CD14-positive monocyte (primary cell): ENCODE measurements around the gene ZNF414. TPM values are rescaled to one million over a fixed set of nuclear protein-coding genes. Genes with fewer than 3 reads are reported as not detected.
"Not testable (repeated sequence)": the region's sequence is repeated elsewhere in the genome, so short reads cannot be mapped to it uniquely, and the experiment has no call there.

Experiments used
- DNase-seq, 3 donors: peaks; one replicate each; pipeline ENCODE4 v3.0.0-alpha.2; 2011 to 2022
- H2AFZ ChIP-seq: 2 replicates; pipeline ENCODE4 v1.6.0; 2012; ENCODE audit warnings: mild to moderate bottlenecking, low read depth, low read length, inconsistent platforms; ENCODE audit not compliant: insufficient read depth, poor library complexity, severe bottlenecking
- H3K27ac ChIP-seq, 2 donors: 1 replicate in 1 of 2; 2 replicates in 1 of 2; pipeline ENCODE4 v1.5.1; 2012 to 2013; ENCODE audit warnings: low read length in 2 of 2, control low read depth in 1 of 2, inconsistent platforms in 1 of 2, low read depth in 1 of 2, mild to moderate bottlenecking in 1 of 2
- H3K27me3 ChIP-seq, 2 donors: one replicate each; pipeline versions ENCODE4 v1.6.0 to v1.6.1; 2011 to 2013; ENCODE audit warnings: low read length in 2 of 2; ENCODE audit not compliant: control insufficient read depth in 2 of 2, insufficient read depth in 2 of 2
- H3K36me3 ChIP-seq, 2 donors: replicated peaks in 1 of 2; 1 replicate in 1 of 2; 2 replicates in 1 of 2; pipeline versions ENCODE4 v1.5.1 to v1.6.1; 2012 to 2013; ENCODE audit warnings: low read length in 2 of 2, control low read depth in 1 of 2, inconsistent platforms in 1 of 2, mild to moderate bottlenecking in 1 of 2; ENCODE audit not compliant: insufficient read depth in 2 of 2, control insufficient read depth in 1 of 2
- H3K4me1 ChIP-seq, 2 donors: 1 replicate in 1 of 2; 2 replicates in 1 of 2; pipeline versions ENCODE4 v1.5.1 to v1.6.1; 2012 to 2013; ENCODE audit warnings: low read length in 2 of 2, control low read depth in 1 of 2, inconsistent platforms in 1 of 2, mild to moderate bottlenecking in 1 of 2, moderate library complexity in 1 of 2; ENCODE audit not compliant: insufficient read depth in 2 of 2, control insufficient read depth in 1 of 2
- H3K4me2 ChIP-seq: replicated peaks from 2 replicates; pipeline ENCODE3; 2012; ENCODE audit warnings: low read length, moderate library complexity, mild to moderate bottlenecking; ENCODE audit not compliant: poor library complexity, severe bottlenecking; ENCODE audit errors: extremely low read depth
- H3K4me3 ChIP-seq, 3 experiments: fragments of 200-600 bp in 1 of 3; sonication (generic) in 1 of 3; replicated peaks in 1 of 3; 1 replicate in 2 of 3; 2 replicates in 1 of 3; pipeline ENCODE4 v1.5.1; 2011 to 2013; ENCODE audit warnings: low read length in 3 of 3, mild to moderate bottlenecking in 3 of 3, control low read depth in 2 of 3, low read depth in 2 of 3, inconsistent platforms in 1 of 3, moderate library complexity in 1 of 3
- H3K79me2 ChIP-seq: 2 replicates; pipeline ENCODE4 v1.6.0; 2012; ENCODE audit warnings: mild to moderate bottlenecking, control low read depth, inconsistent platforms, low read length, moderate library complexity; ENCODE audit not compliant: insufficient read depth
- H3K9ac ChIP-seq: 2 replicates; pipeline ENCODE4 v1.6.0; 2017; ENCODE audit warnings: low read length, mild to moderate bottlenecking; ENCODE audit not compliant: insufficient read depth, poor library complexity, severe bottlenecking
- H3K9me3 ChIP-seq, 2 donors: replicated peaks in 1 of 2; 1 replicate in 1 of 2; 2 replicates in 1 of 2; pipeline versions ENCODE4 v1.5.1 to v1.6.1; 2012 to 2013; ENCODE audit warnings: low read length in 2 of 2, control low read depth in 1 of 2; ENCODE audit not compliant: control insufficient read depth in 1 of 2, insufficient read depth in 1 of 2
- H4K20me1 ChIP-seq: 2 replicates; pipeline ENCODE4 v1.6.0; 2012; ENCODE audit warnings: mild to moderate bottlenecking, low read length, control low read depth, moderate library complexity; ENCODE audit not compliant: insufficient read depth
- H3K27ac Mint-ChIP-seq, 7 donors: one replicate each; pipeline ENCODE4 v1.8.0; 2020; ENCODE audit warnings: mild to moderate bottlenecking in 7 of 7, mixed read lengths in 7 of 7, moderate library complexity in 6 of 7, inconsistent platforms in 2 of 7
- H3K27me3 Mint-ChIP-seq, 3 donors: one replicate each; pipeline ENCODE4 v1.8.0; 2021 to 2022; ENCODE audit warnings: low read depth in 3 of 3, mild to moderate bottlenecking in 3 of 3, mixed read lengths in 3 of 3, moderate library complexity in 3 of 3, inconsistent platforms in 1 of 3
- H3K36me3 Mint-ChIP-seq, 2 donors: one replicate each; pipeline ENCODE4 v1.8.0; 2020; ENCODE audit warnings: mixed read lengths in 2 of 2, inconsistent platforms in 1 of 2, mild to moderate bottlenecking in 1 of 2
- H3K4me1 Mint-ChIP-seq: one replicate; pipeline ENCODE4 v1.8.0; 2020; ENCODE audit warnings: mild to moderate bottlenecking, mixed read lengths
- H3K4me3 Mint-ChIP-seq, 2 donors: one replicate each; pipeline ENCODE4 v1.8.0; 2020; ENCODE audit warnings: mild to moderate bottlenecking in 2 of 2, mixed read lengths in 2 of 2, moderate library complexity in 1 of 2
- H3K9me3 Mint-ChIP-seq, 7 donors: one replicate each; pipeline ENCODE4 v1.8.0; 2020 to 2022; ENCODE audit warnings: mixed read lengths in 7 of 7, mild to moderate bottlenecking in 6 of 7, moderate library complexity in 6 of 7, inconsistent platforms in 2 of 7
- WGBS: methylation state at CpG from one replicate; pipeline ENCODE4 v1.1.5; 2013; ENCODE audit warnings: missing lambda C conversion rate; ENCODE audit not compliant: insufficient coverage; 5-methylcytosine and 5-hydroxymethylcytosine counted together
- intact Hi-C, 2 donors: fragments of 100-400 bp; cut with micrococcal nuclease; formaldehyde crosslinking; loops; one replicate each; pipeline versions ENCODE4 v1.15.0 to v1.15.1; 2023
- polyA plus RNA-seq, 3 donors: library from polyadenylated mRNA; depleted of rRNA in 1 of 3; unstranded in 2 of 3; stranded (reverse) in 1 of 3; fragments of 300-500 nt in 2 of 3; fragments of >200 nt in 1 of 3; fragmentation: Illumina TruSeq in 2 of 3; gene quantifications; 1 replicate in 2 of 3; 2 replicates in 1 of 3; pipeline ENCODE4 v1.2.3, GENCODE V29; 2012 to 2021
- TF ChIP-seq, protein P1 (sequence below): fragments of 200-600 bp; IDR thresholded peaks from one replicate; pipeline ENCODE4 v1.8.0; 2022; ENCODE audit warnings: antibody characterized with exemption, mild to moderate bottlenecking

ZNF414 gene
- polyA plus RNA-seq, 3 donors, result 4.1 to 21.1 (median 4.7) TPM

DNA sequence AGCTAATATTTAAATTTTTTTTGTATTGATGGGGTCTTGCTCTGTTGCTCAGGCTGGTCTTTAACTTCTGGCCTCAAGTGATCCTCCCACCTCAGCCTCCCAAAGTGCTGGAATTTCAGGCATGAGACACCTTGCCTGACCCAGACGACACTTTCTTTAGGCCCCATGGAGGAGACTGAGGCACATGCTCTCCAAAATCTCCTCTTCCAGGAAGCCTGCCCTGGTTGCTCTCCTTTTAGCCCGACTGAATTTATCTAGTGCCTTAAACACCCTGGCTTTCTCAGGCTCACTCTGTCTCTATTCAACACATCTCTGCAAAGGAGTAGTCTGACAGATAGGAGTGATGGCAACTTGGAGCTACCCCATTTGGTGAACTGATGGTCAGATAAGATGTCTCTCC lies 44.4 kb upstream of the ZNF414 start:
- WGBS, result no CpG with 5 or more reads among the region's 2 CpGs
- Histone ChIP-seq H3K79me2 (peaks cover 100% of the 10 kb centered on the region), H3K27me3 (no peaks in the 10 kb centered on the region), H3K9ac (peak overlapping the region; percentile 38), H2AFZ (no peak overlapping the region), H3K4me2 (no peak overlapping the region), H3K36me3 (peaks cover 34 to 76% of the 10 kb centered on the region in 2 donors), H4K20me1 (peaks cover 100% of the 10 kb centered on the region), H3K9me3 (no peaks in the 10 kb centered on the region), H3K4me1 (peaks cover 32 to 50% of the 10 kb centered on the region in 2 donors), H3K4me3 (no peak overlapping the region), H3K27ac (peak overlapping the region; percentile 58 to 80)
- Mint-ChIP-seq H3K27me3 (peaks cover 1 to 2% (median 1%) of the 10 kb centered on the region in 3 donors), H3K4me1 (peaks cover 46% of the 10 kb centered on the region), H3K4me3 (no peak overlapping the region), H3K27ac (peak overlapping the region; percentile 39 to 95 (median 74)), H3K36me3 (peaks cover 52 to 89% of the 10 kb centered on the region in 2 donors), H3K9me3 (no peaks in the 10 kb centered on the region)
- intact Hi-C loops, result no loop called here
- no peak for DNase-seq
- TF ChIP-seq, protein P1, sequence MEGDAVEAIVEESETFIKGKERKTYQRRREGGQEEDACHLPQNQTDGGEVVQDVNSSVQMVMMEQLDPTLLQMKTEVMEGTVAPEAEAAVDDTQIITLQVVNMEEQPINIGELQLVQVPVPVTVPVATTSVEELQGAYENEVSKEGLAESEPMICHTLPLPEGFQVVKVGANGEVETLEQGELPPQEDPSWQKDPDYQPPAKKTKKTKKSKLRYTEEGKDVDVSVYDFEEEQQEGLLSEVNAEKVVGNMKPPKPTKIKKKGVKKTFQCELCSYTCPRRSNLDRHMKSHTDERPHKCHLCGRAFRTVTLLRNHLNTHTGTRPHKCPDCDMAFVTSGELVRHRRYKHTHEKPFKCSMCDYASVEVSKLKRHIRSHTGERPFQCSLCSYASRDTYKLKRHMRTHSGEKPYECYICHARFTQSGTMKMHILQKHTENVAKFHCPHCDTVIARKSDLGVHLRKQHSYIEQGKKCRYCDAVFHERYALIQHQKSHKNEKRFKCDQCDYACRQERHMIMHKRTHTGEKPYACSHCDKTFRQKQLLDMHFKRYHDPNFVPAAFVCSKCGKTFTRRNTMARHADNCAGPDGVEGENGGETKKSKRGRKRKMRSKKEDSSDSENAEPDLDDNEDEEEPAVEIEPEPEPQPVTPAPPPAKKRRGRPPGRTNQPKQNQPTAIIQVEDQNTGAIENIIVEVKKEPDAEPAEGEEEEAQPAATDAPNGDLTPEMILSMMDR, result no peak

DNA sequence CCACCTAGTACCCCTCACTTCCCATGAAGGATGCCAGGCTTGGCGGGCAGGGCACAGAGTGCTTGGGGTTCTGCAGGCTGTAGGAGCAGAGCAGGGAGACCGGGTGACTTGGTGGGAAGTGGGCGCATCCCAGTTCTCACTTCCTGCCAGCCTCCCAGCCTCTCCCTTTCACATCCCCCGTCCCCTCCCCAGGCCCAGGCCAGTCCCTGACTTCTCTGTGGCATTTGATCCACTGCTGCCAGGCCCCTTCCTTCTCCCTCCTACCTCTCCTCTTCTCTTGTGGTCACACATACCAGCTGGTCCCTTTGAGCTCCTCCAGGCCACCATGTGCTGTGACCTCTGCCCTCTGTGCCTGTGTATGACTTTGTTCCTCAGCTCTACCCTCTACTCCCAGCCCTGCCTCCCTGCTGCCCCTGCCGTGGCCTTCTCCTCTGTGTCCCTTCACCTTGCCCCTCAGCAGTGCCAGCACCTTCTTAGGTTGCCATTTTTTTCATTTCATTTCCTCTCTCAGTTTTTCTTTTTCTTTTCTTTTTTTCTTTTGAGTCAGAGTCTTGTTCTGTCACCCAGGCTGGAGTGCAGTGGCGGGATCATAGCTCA lies 43.8 kb upstream of the ZNF414 start:
- Mint-ChIP-seq H3K9me3 (no peaks in the 10 kb centered on the region), H3K4me1 (peaks cover 42% of the 10 kb centered on the region), H3K27me3 (peaks cover 1 to 2% (median 1%) of the 10 kb centered on the region in 3 donors), H3K27ac (peak overlapping the region; percentile 72 to 95 (median 86)), H3K36me3 (peaks cover 54 to 89% of the 10 kb centered on the region in 2 donors), H3K4me3 (peak overlapping the region in 1 of 2 donors; percentile 12)
- Histone ChIP-seq H3K27me3 (no peaks in the 10 kb centered on the region), H3K36me3 (peaks cover 40 to 76% of the 10 kb centered on the region in 2 donors), H3K4me2 (no peak overlapping the region), H3K9ac (peak overlapping the region; percentile 2), H4K20me1 (peaks cover 100% of the 10 kb centered on the region), H3K27ac (peak overlapping the region; percentile 58 to 80), H3K79me2 (peaks cover 100% of the 10 kb centered on the region), H2AFZ (no peak overlapping the region), H3K9me3 (no peaks in the 10 kb centered on the region), H3K4me3 (no peak overlapping the region), H3K4me1 (peaks cover 29 to 44% of the 10 kb centered on the region in 2 donors)
- no peak for DNase-seq
- TF ChIP-seq, protein P1, result no peak
- 45% methylated on average over 2 of the region's 6 CpGs for WGBS
- intact Hi-C loops, result no loop called here

DNA sequence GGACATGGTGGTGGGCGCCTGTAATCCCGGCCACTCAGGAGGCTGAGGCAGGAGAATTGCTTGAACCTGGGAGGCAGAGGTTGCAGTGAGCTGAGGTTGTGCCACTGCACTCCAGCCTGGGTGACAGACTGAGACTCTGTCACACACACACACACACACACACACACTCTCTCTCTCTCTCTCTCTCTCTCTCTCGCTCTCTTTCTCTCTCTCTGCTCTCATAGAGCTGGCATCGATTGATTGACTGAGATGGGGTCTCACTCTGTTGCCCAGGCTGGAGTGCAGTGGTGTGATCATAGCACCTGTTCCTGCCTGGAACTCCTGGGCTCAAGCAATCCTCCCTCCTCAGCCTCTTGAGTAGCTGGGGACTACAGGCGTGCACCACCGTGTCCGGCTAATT lies 39.8 kb upstream of the ZNF414 start:
- Histone ChIP-seq H4K20me1 (peaks cover 99% of the 10 kb centered on the region), H3K36me3 (peaks cover 67 to 90% of the 10 kb centered on the region in 2 donors), H3K4me1 (peaks cover 12 to 17% of the 10 kb centered on the region in 2 donors), H3K27ac (peak overlapping the region in 1 of 2 donors; percentile 56), H3K79me2 (peaks cover 90% of the 10 kb centered on the region)
- H3K9me3 Mint-ChIP-seq, H3K9ac ChIP-seq, H3K4me3 ChIP-seq, H3K9me3 ChIP-seq, intact Hi-C loops, H3K4me2 ChIP-seq, H3K27me3 ChIP-seq, H3K27me3 Mint-ChIP-seq, DNase-seq, H2AFZ ChIP-seq, H3K4me3 Mint-ChIP-seq: not testable (repeated sequence)
- peaks cover 67 to 89% of the 10 kb centered on the region in 2 donors for H3K36me3 Mint-ChIP-seq
- peak overlapping the region in 4 of 7 donors; percentile 36 to 78 (median 55) for H3K27ac Mint-ChIP-seq
- peaks cover 15% of the 10 kb centered on the region for H3K4me1 Mint-ChIP-seq
- 100% methylated on average over 2 of the region's 7 CpGs for WGBS
